OCI-LY7 (cell line): ENCODE results near the gene INTS1.

Experiments used
- EZH2phosphoT487 ChIP-seq: fragments of 200-600 bp; sonication (generic); IDR thresholded peaks from 2 replicates; pipeline ENCODE4 v1.6.1; 2018; ENCODE audit warnings: low read depth, borderline replicate concordance, mild to moderate bottlenecking, mixed run types, antibody characterized with exemption, low read length, moderate library complexity, mixed read lengths
- TF ChIP-seq, protein P1 (sequence below): fragments of 200-600 bp; sonication (generic); conservative IDR thresholded peaks from 2 replicates; pipeline ENCODE4 v1.5.1; 2014; ENCODE audit warnings: mild to moderate bottlenecking, antibody characterized with exemption, low read length, moderate library complexity, mixed read lengths

DNA sequence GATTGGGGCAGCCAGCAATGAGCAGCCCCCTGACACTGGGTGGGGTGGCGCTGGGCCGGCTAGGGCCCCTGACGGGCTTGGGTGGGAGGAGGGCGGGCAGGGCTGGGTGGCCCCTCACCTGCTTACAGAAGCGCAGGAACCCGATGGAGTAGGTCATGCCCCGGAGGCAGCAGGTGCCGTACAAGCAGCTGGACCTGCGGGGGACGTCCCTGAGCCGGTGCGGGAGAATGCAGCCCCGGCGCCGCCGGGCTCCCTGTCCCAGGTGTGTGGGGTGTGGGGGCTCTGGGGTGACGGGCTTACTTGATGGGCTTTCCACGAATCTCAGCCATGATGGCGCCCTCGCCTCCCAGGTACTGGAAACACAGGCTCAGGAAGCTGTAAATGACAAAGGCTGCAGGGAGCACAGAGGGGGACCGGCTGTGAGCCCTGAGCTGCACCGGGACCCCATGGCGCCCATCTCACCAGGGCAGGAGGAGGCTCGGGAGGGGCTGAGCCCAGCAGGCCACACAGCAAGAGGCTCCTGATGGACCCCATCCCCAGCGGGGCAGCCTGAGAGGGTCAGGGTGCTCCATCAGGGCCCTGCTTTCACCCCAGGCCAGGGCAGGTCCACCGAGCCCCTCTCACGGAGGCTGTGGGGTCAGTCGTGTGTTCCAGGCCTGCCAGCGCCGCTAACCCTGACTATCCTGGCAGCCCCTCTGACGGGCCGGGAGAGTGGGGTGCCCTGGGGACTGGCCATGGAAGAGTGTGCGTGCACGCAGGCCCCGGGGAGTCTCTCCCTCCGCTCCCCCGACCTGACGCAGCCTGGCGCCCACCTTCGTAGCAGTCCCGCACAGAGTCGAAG is 46.0 kb upstream of the INTS1 start:
- TF ChIP-seq, protein P1, sequence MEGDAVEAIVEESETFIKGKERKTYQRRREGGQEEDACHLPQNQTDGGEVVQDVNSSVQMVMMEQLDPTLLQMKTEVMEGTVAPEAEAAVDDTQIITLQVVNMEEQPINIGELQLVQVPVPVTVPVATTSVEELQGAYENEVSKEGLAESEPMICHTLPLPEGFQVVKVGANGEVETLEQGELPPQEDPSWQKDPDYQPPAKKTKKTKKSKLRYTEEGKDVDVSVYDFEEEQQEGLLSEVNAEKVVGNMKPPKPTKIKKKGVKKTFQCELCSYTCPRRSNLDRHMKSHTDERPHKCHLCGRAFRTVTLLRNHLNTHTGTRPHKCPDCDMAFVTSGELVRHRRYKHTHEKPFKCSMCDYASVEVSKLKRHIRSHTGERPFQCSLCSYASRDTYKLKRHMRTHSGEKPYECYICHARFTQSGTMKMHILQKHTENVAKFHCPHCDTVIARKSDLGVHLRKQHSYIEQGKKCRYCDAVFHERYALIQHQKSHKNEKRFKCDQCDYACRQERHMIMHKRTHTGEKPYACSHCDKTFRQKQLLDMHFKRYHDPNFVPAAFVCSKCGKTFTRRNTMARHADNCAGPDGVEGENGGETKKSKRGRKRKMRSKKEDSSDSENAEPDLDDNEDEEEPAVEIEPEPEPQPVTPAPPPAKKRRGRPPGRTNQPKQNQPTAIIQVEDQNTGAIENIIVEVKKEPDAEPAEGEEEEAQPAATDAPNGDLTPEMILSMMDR, result no peak
- no peak for TF ChIP-seq EZH2phosphoT487
